HG03354 (cell line): ENCODE data around the gene TRIM13.

Experiments
- ATAC-seq: cut with Tn5 transposase; IDR thresholded peaks from one replicate; pipeline ENCODE4 v1.9.1; 2021; ENCODE audit warnings: mild to moderate bottlenecking; ENCODE audit not compliant: unreplicated experiment, poor library complexity, severe bottlenecking

TRIM13 gene

GRCh38 chr13:49996161-49996915 is 504 bp upstream of the TRIM13 start:
- ATAC-seq, result peak; percentile 58

GRCh38 chr13:49997955-49998354 is 1.1 kb downstream of the TRIM13 start:
- ATAC-seq, result no peak

- no peak for ATAC-seq
Observed at GRCh38 chr13:49998714-49999624, 2.1 kb downstream of the TRIM13 start.

GRCh38 chr13:50001287-50001686 is 4.4 kb downstream of the TRIM13 start:
- no peak for ATAC-seq

GRCh38 chr13:50006426-50007135 is 9.7 kb downstream of the TRIM13 start:
- ATAC-seq, result no peak

- no peak for ATAC-seq
Observed at GRCh38 chr13:50011461-50011860, 14.6 kb downstream of the TRIM13 start.

GRCh38 chr13:50012396-50013169 is 15.7 kb downstream of the TRIM13 start:
- no peak for ATAC-seq

GRCh38 chr13:50014386-50014785 is 17.5 kb downstream of the TRIM13 start:
- ATAC-seq, result no peak

GRCh38 chr13:50015258-50015657 is 18.4 kb downstream of the TRIM13 start, which contains the start of gene KCNRG:
Gene KCNRG, plus strand, starts transcription at chr13:50015444. Its CDS starts 50 bp downstream, at chr13:50015494.
- ATAC-seq, result no peak

GRCh38 chr13:50015750-50016149 is 18.9 kb downstream of the TRIM13 start:
- no peak for ATAC-seq

- no peak for ATAC-seq
Observed at GRCh38 chr13:50016444-50016843, 19.6 kb downstream of the TRIM13 start.

- ATAC-seq, result no peak
Observed at GRCh38 chr13:50017819-50018218, 21.0 kb downstream of the TRIM13 start.

GRCh38 chr13:50025436-50025835 is 28.6 kb downstream of the TRIM13 start:
- ATAC-seq, result no peak

- peak; percentile 99 for ATAC-seq
Observed at GRCh38 chr13:50026788-50027473, 30.1 kb downstream of the TRIM13 start.

GRCh38 chr13:50030315-50030714 is 33.5 kb downstream of the TRIM13 start:
- ATAC-seq, result no peak

GRCh38 chr13:50033725-50034124 is 36.9 kb downstream of the TRIM13 start:
- no peak for ATAC-seq

GRCh38 chr13:50037788-50038187 is 40.9 kb downstream of the TRIM13 start:
- no peak for ATAC-seq

GRCh38 chr13:50038266-50038665 is 41.4 kb downstream of the TRIM13 start:
- no peak for ATAC-seq

- no peak for ATAC-seq
Observed at GRCh38 chr13:50052478-50052877, 55.6 kb downstream of the TRIM13 start.
